MCF 10A (cell line): Measurements from ENCODE around the gene SLC7A8. TPM values are rescaled to one million over a fixed set of nuclear protein-coding genes. Genes with fewer than 3 reads are reported as not detected.

Experiments used
- BruUV-seq: library from RNA; stranded (reverse); fragments of 400-500 nt; replicated peaks from 2 replicates; lab custom pipeline; 2021; lab: Mats Ljungman, UMichigan
- CTCF ChIA-PET: fragments of 300-600 bp; sonication (Branson Sonifier 250); formaldehyde crosslinking; extraction: SDS; loops from one replicate; lab custom pipeline; 2021; ENCODE audit warnings: antibody characterized with exemption, inconsistent platforms; lab: Yijun Ruan, JAX
- POLR2A ChIA-PET: fragments of 300-600, 350-650 bp; sonication (Branson Sonifier 250); formaldehyde crosslinking; extraction: SDS; loops from one replicate; lab custom pipeline; 2020; ENCODE audit warnings: antibody characterized with exemption, inconsistent platforms; lab: Yijun Ruan, JAX
- DNase-seq: peaks from one replicate; pipeline ENCODE4 v3.0.0-alpha.2; 2018; ENCODE audit not compliant: unreplicated experiment
- H3K27ac Mint-ChIP-seq: one replicate; pipeline ENCODE4 v1.8.0; 2022; ENCODE audit warnings: mild to moderate bottlenecking, low read depth, mixed read lengths; ENCODE audit not compliant: unreplicated experiment
- H3K27me3 Mint-ChIP-seq: one replicate; pipeline ENCODE4 v1.8.0; 2022; ENCODE audit warnings: mixed read lengths; ENCODE audit not compliant: insufficient read depth, unreplicated experiment
- H3K36me3 Mint-ChIP-seq: one replicate; pipeline ENCODE4 v1.8.0; 2022; ENCODE audit warnings: mild to moderate bottlenecking, moderate library complexity, mixed read lengths; ENCODE audit not compliant: insufficient read depth, unreplicated experiment
- H3K4me1 Mint-ChIP-seq: one replicate; pipeline ENCODE4 v1.8.0; 2022; ENCODE audit warnings: mixed read lengths; ENCODE audit not compliant: insufficient read depth, unreplicated experiment
- H3K4me3 Mint-ChIP-seq: one replicate; pipeline ENCODE4 v1.8.0; 2022; ENCODE audit warnings: mild to moderate bottlenecking, moderate library complexity, mixed read lengths; ENCODE audit not compliant: unreplicated experiment
- H3K9me3 Mint-ChIP-seq: one replicate; pipeline ENCODE4 v1.8.0; 2022; ENCODE audit warnings: mixed read lengths; ENCODE audit not compliant: unreplicated experiment
- CTCF ChIP-seq: fragments of 200-600 bp; IDR thresholded peaks from one replicate; pipeline ENCODE4 v1.8.0; 2022; ENCODE audit warnings: antibody characterized with exemption, mild to moderate bottlenecking; ENCODE audit not compliant: unreplicated experiment
- intact Hi-C: fragments of 100-400 bp; cut with micrococcal nuclease; formaldehyde crosslinking; loops from 2 replicates; pipeline ENCODE4 v1.14.1; 2022
- total RNA-seq: library from RNA; stranded (reverse); gene quantifications from 2 replicates; pipeline ENCODE4 v1.2.3, GENCODE V29; 2022

SLC7A8 gene
- total RNA-seq, 1 experiment from 2014 or later: 2.4 TPM

GRCh38 chr14:23126548-23127278 lies 56.7 kb downstream of the SLC7A8 start:
- H3K9me3 Mint-ChIP-seq: no peaks in the 10 kb centered on the region
- H3K4me3 Mint-ChIP-seq: no peak overlapping the region
- no peak for TF ChIP-seq CTCF
- H3K36me3 Mint-ChIP-seq: no peaks in the 10 kb centered on the region
- no peak for DNase-seq
- peaks cover 41% of the 10 kb centered on the region for H3K4me1 Mint-ChIP-seq
- intact Hi-C loops: no loop called here
- no peaks in the 10 kb centered on the region for H3K27me3 Mint-ChIP-seq
- BruUV-seq: no TSS peak
- ChIA-PET POLR2A (interaction anchor here (0.7 to 1.6 kb wide), 2 partner anchors 11 to 47 kb away, joined by 3 to 4 read pairs; no protein-coding TSS in a partner anchor), CTCF (interaction anchor here (0.7 to 20.7 kb wide), 2 partner anchors 15 to 59 kb away, joined by 3 to 766 read pairs; partner anchors contain the start of gene SLC7A8)
- no peak overlapping the region for H3K27ac Mint-ChIP-seq

DNA sequence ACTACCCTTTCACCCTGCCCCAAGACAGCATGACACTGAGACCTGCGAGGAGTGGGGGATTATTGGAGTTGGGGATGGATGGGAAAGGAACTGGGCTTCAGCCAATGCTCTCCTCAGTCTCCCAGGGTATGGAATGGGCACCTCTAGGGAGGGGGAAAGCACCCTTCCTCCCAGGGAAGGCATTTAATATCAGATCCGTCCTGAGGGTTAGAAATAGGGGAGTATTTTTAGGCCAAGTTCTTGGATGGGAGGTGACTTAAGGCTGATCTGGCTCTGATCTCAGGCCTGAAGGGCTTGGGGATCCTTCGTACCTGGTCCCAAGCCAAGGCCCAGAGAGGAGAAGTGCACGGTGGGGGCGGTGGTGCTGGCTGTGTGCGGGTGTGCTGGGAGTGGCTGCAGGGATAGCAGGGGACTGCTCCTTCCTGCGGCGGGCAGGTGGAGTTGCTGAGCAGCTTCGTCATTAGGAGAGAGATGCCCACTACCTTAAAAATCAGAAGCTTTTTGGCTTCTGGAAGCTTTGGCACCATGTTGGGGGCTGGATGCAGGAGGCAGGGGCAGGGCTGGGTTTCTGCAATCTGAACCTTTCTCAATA lies 57.4 kb downstream of the SLC7A8 start:
- Mint-ChIP-seq H3K9me3 (no peaks in the 10 kb centered on the region), H3K4me1 (peaks cover 38% of the 10 kb centered on the region), H3K36me3 (no peaks in the 10 kb centered on the region), H3K27ac (no peak overlapping the region), H3K27me3 (no peaks in the 10 kb centered on the region), H3K4me3 (no peak overlapping the region)
- BruUV-seq: no TSS peak
- no peak for TF ChIP-seq CTCF
- ChIA-PET CTCF (interaction anchor here (0.7 to 20.7 kb wide), 2 partner anchors 16 to 60 kb away, joined by 3 to 766 read pairs; partner anchors contain the start of gene SLC7A8), POLR2A (interaction anchor here (0.8 to 1.6 kb wide), 4 partner anchors 11 to 61 kb away, joined by 3 to 4 read pairs (median 3); no protein-coding TSS in a partner anchor)
- intact Hi-C loops: no loop called here
- no peak for DNase-seq

DNA sequence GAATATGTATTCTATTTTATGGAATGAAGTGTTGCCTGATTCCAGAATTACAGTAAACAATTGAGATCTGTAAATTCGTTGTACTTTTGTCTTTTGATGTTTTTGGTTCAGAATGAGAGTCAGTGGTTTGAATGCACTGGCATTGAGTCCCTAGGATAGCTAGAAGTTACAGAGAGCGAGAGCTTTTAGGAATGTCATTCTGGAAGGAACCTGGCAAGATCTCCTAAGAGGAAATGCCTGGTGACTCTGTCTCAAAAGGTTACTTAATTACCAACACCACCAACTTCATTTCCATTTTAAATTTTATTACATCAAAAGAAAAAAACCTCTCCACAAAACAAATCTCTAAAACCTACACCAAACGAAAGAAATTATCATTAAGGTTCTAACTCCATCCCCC lies 58.4 kb downstream of the SLC7A8 start:
- no peak for TF ChIP-seq CTCF
- peaks cover 28% of the 10 kb centered on the region for H3K4me1 Mint-ChIP-seq
- CTCF ChIA-PET: interaction anchor here (0.6 to 20.7 kb wide), 6 partner anchors 23 to 160 kb away, joined by 3 to 766 read pairs (median 3); partner anchors contain the start of gene SLC7A8
- intact Hi-C loops: no loop called here
- H3K27me3 Mint-ChIP-seq: no peaks in the 10 kb centered on the region
- no peaks in the 10 kb centered on the region for H3K9me3 Mint-ChIP-seq
- BruUV-seq: no TSS peak
- H3K36me3 Mint-ChIP-seq: no peaks in the 10 kb centered on the region
- no peak overlapping the region for H3K4me3 Mint-ChIP-seq
- H3K27ac Mint-ChIP-seq: no peak overlapping the region
- POLR2A ChIA-PET: interaction anchor here (0.6 to 3.4 kb wide), 9 partner anchors 11 to 527 kb away, joined by 3 to 30 read pairs (median 3); partner anchors contain the start of gene ABHD4
- no peak for DNase-seq

DNA sequence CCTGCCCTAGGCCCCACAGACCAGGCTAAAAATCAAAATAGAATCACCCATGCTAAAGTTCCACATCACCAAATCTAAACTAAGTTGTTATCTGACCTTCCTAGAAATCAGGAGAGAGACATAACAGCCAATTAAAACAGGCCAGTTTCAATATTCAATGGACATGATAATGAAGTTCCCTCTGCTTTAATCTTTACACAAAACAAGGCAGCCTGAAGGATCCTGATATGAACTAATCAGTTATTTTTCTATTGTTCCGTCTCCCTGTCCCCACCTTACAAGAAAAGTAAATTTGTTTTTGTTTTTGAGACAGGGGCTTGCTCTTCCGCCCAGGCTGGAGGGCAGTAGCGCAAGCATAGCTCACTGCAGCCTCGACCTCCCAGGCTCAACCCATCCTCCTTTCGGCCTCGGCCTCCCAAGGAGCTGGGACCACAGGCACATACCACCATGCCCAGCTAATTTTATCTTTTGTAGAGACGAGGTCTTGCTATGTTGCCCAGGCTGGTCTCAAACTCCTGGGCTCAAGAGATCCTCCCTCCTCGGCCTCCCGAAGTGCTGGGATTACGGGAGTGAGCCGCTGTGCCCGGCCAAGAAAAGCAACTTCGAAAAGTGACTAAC lies 59.0 kb downstream of the SLC7A8 start:
- intact Hi-C loops: no loop called here

More for the DNA sequence above, 59.0 kb downstream of the SLC7A8 start:
- no peak for TF ChIP-seq CTCF
- no TSS peak for BruUV-seq
- Mint-ChIP-seq H3K27ac (peak overlapping the region; percentile 13), H3K9me3 (no peaks in the 10 kb centered on the region), H3K4me3 (no peak overlapping the region), H3K4me1 (peaks cover 22% of the 10 kb centered on the region), H3K36me3 (no peaks in the 10 kb centered on the region), H3K27me3 (no peaks in the 10 kb centered on the region)
- POLR2A ChIA-PET: interaction anchor here (0.6 to 3.4 kb wide), 6 partner anchors 11 to 230 kb away, joined by 3 to 30 read pairs (median 4); no protein-coding TSS in a partner anchor
- CTCF ChIA-PET: interaction anchor here (0.6 to 20.7 kb wide), 6 partner anchors 23 to 921 kb away, joined by 3 to 766 read pairs (median 19); partner anchors contain the start of gene SLC7A8
- DNase-seq: no peak
